A549 (cell line): ENCODE data around the gene LEKR1. TPM values are rescaled to one million over a fixed set of nuclear protein-coding genes. Genes with fewer than 3 reads are reported as not detected.

Experiments used
- ATAC-seq, 2 experiments: fragments of 200-7000 bp in 1 of 2; fragments of >200 bp in 1 of 2; cut with Nextera tagmentation in 1 of 2; cut with Tn5 transposase in 1 of 2; 3 replicates each; pipeline versions ENCODE4 v1.8.0 to v1.9.1; 2018 to 2020; ENCODE audit warnings: mild to moderate bottlenecking in 1 of 2, moderate library complexity in 1 of 2
- CTCF ChIA-PET: fragments of 300-600 bp; sonication (Branson Sonifier 250); formaldehyde crosslinking; extraction: SDS; loops from one replicate; lab custom pipeline; 2021; ENCODE audit warnings: antibody characterized with exemption, inconsistent platforms; lab: Yijun Ruan, JAX
- POLR2A ChIA-PET: fragments of 350-600 bp; formaldehyde crosslinking; extraction: SDS; loops from one replicate; lab custom pipeline; 2021; ENCODE audit warnings: antibody characterized with exemption, inconsistent platforms; lab: Yijun Ruan, JAX
- DNase-seq, 2 experiments: peaks; one replicate each; pipeline versions ENCODE4 v3.0.0 to v3.0.0-alpha.2; 2011 to 2016; ENCODE audit warnings: low read depth in 1 of 2, low spot score in 1 of 2
- FAIRE-seq: peaks from 2 replicates; lab custom pipeline; 2011; peaks lifted over from hg19 to GRCh38; lab: Jason Lieb, UNC
- H3K27ac ChIP-seq, 2 experiments: fragments of >200 bp; sonication (Bioruptor Twin); formaldehyde crosslinking; 3 replicates each; pipeline ENCODE4 v1.5.1; 2016 to 2017
- H3K4me1 ChIP-seq: fragments of >200 bp; sonication (Bioruptor Twin); formaldehyde crosslinking; 3 replicates; pipeline ENCODE4 v1.6.1; 2016
- H3K4me2 ChIP-seq: fragments of >200 bp; sonication (Bioruptor Twin); formaldehyde crosslinking; 3 replicates; pipeline ENCODE4 v1.6.1; 2016
- H3K4me3 ChIP-seq: fragments of >200 bp; sonication (Bioruptor Twin); formaldehyde crosslinking; 3 replicates; pipeline ENCODE4 v1.5.1; 2016
- H3K9me3 ChIP-seq: fragments of >200 bp; sonication (Bioruptor Twin); formaldehyde crosslinking; 3 replicates; pipeline ENCODE4 v1.6.1; 2016
- ATOH8 ChIP-seq: fragments of 250-450 bp; sonication (Bioruptor Pico); IDR thresholded peaks from 2 replicates; pipeline ENCODE4 v1.5.0; 2020; ENCODE audit warnings: low read depth, mild to moderate bottlenecking, moderate library complexity
- BCL3 ChIP-seq: fragments of >200 bp; sonication (Bioruptor Twin); formaldehyde crosslinking; IDR thresholded peaks from 3 replicates; pipeline ENCODE4 v1.6.1; 2016
- CBX8 ChIP-seq: fragments of 200-600 bp; sonication (generic); IDR thresholded peaks from 2 replicates; pipeline ENCODE4 v1.6.1; 2016
- FOXS1 ChIP-seq: fragments of 250-450 bp; sonication (Bioruptor Pico); IDR thresholded peaks from 2 replicates; pipeline ENCODE4 v1.5.0; 2020; ENCODE audit warnings: mild to moderate bottlenecking, moderate library complexity
- HOXA7 ChIP-seq: fragments of 250-450 bp; sonication (Bioruptor Pico); IDR thresholded peaks from 2 replicates; pipeline ENCODE4 v1.5.0; 2020; ENCODE audit warnings: mild to moderate bottlenecking, moderate library complexity
- HOXB5 ChIP-seq: fragments of 250-450 bp; sonication (Bioruptor Pico); IDR thresholded peaks from 2 replicates; pipeline ENCODE4 v1.5.0; 2020; ENCODE audit warnings: mild to moderate bottlenecking, moderate library complexity
- KDM1A ChIP-seq: fragments of 200-600 bp; sonication (generic); IDR thresholded peaks from 2 replicates; pipeline ENCODE4 v1.6.1; 2016; ENCODE audit warnings: low read depth, mild to moderate bottlenecking
- MAX ChIP-seq: IDR thresholded peaks from 2 replicates; pipeline ENCODE4 v1.6.1; 2012
- MAZ ChIP-seq: fragments of 150-350 bp; IDR thresholded peaks from 2 replicates; pipeline ENCODE4 v1.6.1; 2014; ENCODE audit warnings: antibody characterized with exemption, low read depth, low read length, borderline replicate concordance
- NR3C1 ChIP-seq: fragments of >200 bp; sonication (Bioruptor Twin); formaldehyde crosslinking; IDR thresholded peaks from 3 replicates; pipeline ENCODE4 v1.6.1; 2017
- PBX3 ChIP-seq: IDR thresholded peaks from 2 replicates; pipeline ENCODE4 v1.6.1; 2012
- PHF8 ChIP-seq: fragments of 200-600 bp; sonication (generic); IDR thresholded peaks from 2 replicates; pipeline ENCODE4 v1.6.1; 2016; ENCODE audit warnings: low read depth, mild to moderate bottlenecking, antibody characterized with exemption, moderate library complexity, borderline replicate concordance
- RAD21 ChIP-seq, 2 experiments: fragments of >200 bp in 1 of 2; sonication (Bioruptor Twin) in 1 of 2; formaldehyde crosslinking in 1 of 2; IDR thresholded peaks in 1 of 2; conservative IDR thresholded peaks in 1 of 2; 2 replicates in 1 of 2; 3 replicates in 1 of 2; pipeline ENCODE4 v1.6.1; 2012 to 2018; ENCODE audit warnings: inconsistent platforms in 1 of 2
- RFX5 ChIP-seq: fragments of 450-650 bp; IDR thresholded peaks from 2 replicates; pipeline ENCODE4 v1.7.1; 2014; ENCODE audit warnings: antibody characterized with exemption, mild to moderate bottlenecking, moderate library complexity
- SREBF2 ChIP-seq: fragments of 450-650 bp; IDR thresholded peaks from 2 replicates; pipeline ENCODE4 v1.6.1; 2014; ENCODE audit warnings: mild to moderate bottlenecking, moderate library complexity
- TFCP2L1 ChIP-seq: fragments of 250-450 bp; sonication (Bioruptor Pico); IDR thresholded peaks from 2 replicates; pipeline ENCODE4 v1.5.0; 2021; ENCODE audit warnings: mild to moderate bottlenecking
- TP53 ChIP-seq: fragments of 250-450 bp; sonication (Bioruptor Pico); IDR thresholded peaks from 2 replicates; pipeline ENCODE4 v1.5.0; 2021; ENCODE audit warnings: mild to moderate bottlenecking, moderate library complexity
- ZC3H11A ChIP-seq: fragments of 450-650 bp; IDR thresholded peaks from 2 replicates; pipeline ENCODE4 v1.6.1; 2014; ENCODE audit warnings: antibody characterized with exemption, mild to moderate bottlenecking
- ZFP36 ChIP-seq: fragments of 450-650 bp; IDR thresholded peaks from 2 replicates; pipeline ENCODE4 v1.6.1; 2014; ENCODE audit warnings: borderline replicate concordance; ENCODE audit not compliant: partially characterized antibody
- WGBS: methylation state at CpG from one replicate; pipeline ENCODE4 v1.1.6; 2017; ENCODE audit errors: missing lambda C conversion rate; 5-methylcytosine and 5-hydroxymethylcytosine counted together
- polyA plus RNA-seq, 4 experiments: library from polyadenylated mRNA; depleted of rRNA in 3 of 4; stranded (reverse); fragments of >200 nt; fragmentation: RNase III in 1 of 4; extraction: RNeasy Plus Mini Kit Qiagen cat#74134 plus additional on column Dnase treatment in 1 of 4; gene quantifications; 2 replicates in 3 of 4; 3 replicates in 1 of 4; pipeline ENCODE4 v1.2.3, GENCODE V29; 2011 to 2017

LEKR1 gene
- polyA plus RNA-seq, 2 of the 4 experiments (the other 2 are of a cell fraction): 1.3 to 1.4 TPM

DNA sequence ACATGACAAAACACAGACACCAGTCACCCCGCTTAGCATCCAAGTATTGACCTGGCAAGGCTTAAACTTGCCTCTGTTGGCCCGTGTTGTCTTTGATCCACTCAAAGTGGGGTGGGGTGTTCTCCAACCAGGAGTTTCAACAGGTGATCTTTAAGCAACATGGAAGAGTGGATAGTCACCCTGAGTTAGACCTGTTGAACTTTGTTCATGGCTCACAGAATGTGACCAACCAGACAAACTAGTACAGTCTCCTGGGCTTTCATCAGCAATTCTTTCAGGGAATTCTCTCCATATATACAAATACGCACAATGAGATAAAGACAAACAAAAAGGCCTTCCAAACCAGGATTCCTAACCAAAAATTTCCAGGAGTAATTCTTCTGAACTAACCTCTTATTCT, 11.9 kb downstream of the LEKR1 start:
- WGBS: 84% methylated on average over 3 of the region's 3 CpGs
- Histone ChIP-seq H3K4me3 (no peak overlapping the region), H3K9me3 (no peaks in the 10 kb centered on the region), H3K27ac (no peak overlapping the region), H3K4me1 (0 out of 3 replicates have a peak, but pooled peaks cover 5% of the 10 kb centered on the region), H3K4me2 (no peak overlapping the region)
- FAIRE-seq (no peak), DNase-seq (no peak), ATAC-seq (no peak)
- TF ChIP-seq KDM1A: no peak
- no peak for TF ChIP-seq TP53 (CRISPR knock-in tag)
- no peak for TF ChIP-seq PHF8
- TF ChIP-seq TFCP2L1 (CRISPR knock-in tag): no peak
- TF ChIP-seq RAD21 (conservative IDR thresholded peaks at IDR 0.05 in 1 of 2, IDR thresholded peaks at IDR 0.05 in 1 of 2): no peak
- TF ChIP-seq FOXS1 (CRISPR knock-in tag): no peak
- no peak for TF ChIP-seq MAX
- TF ChIP-seq HOXA7 (CRISPR knock-in tag): no peak
- no peak for TF ChIP-seq PBX3
- no peak for TF ChIP-seq SREBF2
- TF ChIP-seq ZFP36: no peak
- TF ChIP-seq BCL3: no peak
- TF ChIP-seq HOXB5 (CRISPR knock-in tag): no peak
- ChIA-PET CTCF (no interaction called here), POLR2A (no interaction called here)

DNA sequence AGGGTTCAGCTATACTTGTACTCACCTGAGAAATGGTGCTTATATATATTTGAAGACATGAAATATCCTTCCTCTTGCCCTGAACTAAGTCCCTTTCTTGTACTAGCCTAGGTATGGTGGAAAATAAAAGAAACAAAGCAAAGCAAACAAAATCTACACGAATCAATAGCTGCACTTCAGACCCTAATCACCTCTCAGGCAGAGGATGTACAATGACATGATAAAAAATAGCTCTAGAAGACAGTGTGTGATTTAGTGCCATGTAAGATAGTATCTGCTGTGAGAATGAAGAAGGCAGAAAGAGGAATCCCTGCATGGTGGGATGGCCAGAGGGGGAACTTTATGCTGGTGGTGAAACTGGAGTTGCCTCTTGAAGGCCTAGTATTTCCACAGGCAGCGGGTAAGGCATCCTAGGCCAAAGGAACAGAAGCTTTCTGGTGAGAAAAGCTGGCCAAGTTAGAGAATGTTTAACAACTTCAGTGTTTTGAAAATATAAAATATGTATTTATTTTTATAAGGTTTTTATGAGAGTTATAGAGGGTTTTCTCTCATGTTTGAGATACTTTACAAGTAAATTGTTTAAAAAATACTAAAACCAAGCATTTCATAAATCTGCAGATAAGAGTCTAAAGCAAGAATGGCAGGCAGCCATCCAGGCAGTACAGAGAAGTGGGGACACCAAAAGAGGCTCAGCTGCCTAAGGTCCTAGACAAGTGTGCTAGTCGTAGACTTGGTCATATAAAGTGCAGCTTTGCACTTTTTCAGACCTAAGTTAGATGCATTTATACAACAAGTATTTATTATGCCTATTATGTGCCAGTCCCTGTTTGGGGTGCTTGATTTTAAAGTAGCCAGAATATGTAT, 14.9 kb downstream of the LEKR1 start:
- no peak for DNase-seq
- ChIA-PET CTCF (no interaction called here), POLR2A (no interaction called here)
- Histone ChIP-seq H3K4me1 (0 out of 3 replicates have a peak, but pooled peaks cover 5% of the 10 kb centered on the region), H3K4me3 (no peak overlapping the region), H3K27ac (no peak overlapping the region), H3K4me2 (no peak overlapping the region), H3K9me3 (no peaks in the 10 kb centered on the region)
- no peak for ATAC-seq
- no peak for TF ChIP-seq RAD21 (conservative IDR thresholded peaks at IDR 0.05 in 1 of 2, IDR thresholded peaks at IDR 0.05 in 1 of 2)
- TF ChIP-seq MAZ: no peak
- TF ChIP-seq ATOH8 (CRISPR knock-in tag): no peak
- no peak for TF ChIP-seq CBX8
- TF ChIP-seq ZFP36: no peak
- TF ChIP-seq NR3C1: no peak
- no peak for TF ChIP-seq ZC3H11A
- no peak for TF ChIP-seq RFX5
- WGBS: 64% methylated on average over 3 of the region's 3 CpGs
- FAIRE-seq: no peak
